KBM-7 (cell line): ENCODE results near the gene PTP4A2.
A peak's percentile ranks its signal among the peaks of the same experiment; 100 is the strongest.
"Not testable (repeated sequence)": the region's sequence is repeated elsewhere in the genome, so short reads cannot be mapped to it uniquely, and the experiment has no call there.

Experiments
- DNase-seq: peaks from one replicate; pipeline ENCODE4 v3.0.0-alpha.2; 2015
- in situ Hi-C: fragments of 300-500 bp; cut with MboI; formaldehyde crosslinking; loops from 2 replicates; pipeline ENCODE4 v1.14.3; 2020; ENCODE audit warnings: low sequenced_read_pairs, low pct_unique_long_range_greater_than_20kb, mixed read lengths

The PTP4A2 gene

DNA sequence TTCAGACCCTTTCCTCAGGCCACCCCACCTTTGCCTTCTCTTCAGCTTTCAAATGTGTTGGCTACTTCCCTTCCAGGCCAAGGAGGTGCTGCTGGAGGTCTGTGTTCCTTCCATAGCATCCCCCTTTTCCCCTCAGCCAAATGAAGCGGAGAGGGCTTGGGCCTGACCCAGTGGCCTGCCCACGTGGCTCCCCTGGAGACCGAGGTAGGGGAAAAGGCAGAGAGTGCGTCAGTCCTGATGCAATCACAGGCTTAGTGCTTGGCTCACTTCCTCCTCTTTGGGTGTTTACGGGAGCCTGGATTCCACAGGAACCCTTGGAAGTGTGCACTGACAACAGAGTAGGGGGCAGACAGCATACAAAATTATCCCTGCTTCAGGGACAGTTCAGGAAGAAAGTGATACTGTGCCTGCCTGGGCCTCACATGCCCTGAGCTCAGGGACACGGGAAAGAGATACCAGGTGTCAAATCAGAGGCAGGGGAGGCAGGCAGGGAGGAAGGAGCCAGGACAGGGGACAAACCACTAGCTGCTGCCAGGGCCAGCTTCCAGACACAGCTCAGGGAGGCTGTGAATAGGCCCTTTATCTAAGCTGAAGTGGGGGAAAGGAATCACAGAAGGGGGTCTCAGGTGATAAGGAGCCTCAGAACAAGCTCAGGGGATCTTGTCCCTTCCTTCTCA is 16.6 kb upstream of the PTP4A2 start:
- in situ Hi-C loops: no loop called here
- DNase-seq: peak; percentile 77

- DNase-seq: no peak
- in situ Hi-C loops: no loop called here
Measured at GRCh38 chr1:31952825-31953220, 14.7 kb upstream of the PTP4A2 start.

DNA sequence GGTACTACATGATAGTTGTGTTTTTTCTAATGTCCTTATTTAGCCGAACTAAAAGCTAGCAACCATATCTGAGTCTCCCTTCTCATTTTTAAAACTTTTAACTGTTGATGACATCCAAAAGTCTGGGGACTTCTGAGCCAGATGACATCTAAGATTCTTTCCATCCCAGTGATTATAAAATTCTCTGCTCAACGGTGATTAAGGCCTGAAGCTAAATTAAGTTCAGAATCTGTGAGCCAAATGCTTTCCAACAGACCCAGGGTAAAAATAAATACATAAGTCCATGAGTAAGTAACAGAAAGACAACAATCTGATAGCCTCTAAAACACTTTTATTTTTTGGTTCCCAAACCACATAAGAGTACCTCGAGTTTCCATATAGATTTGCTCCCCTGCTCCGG is 13.1 kb upstream of the PTP4A2 start:
- in situ Hi-C loops: no loop called here
- no peak for DNase-seq

GRCh38 chr1:31949862-31950261 is 11.7 kb upstream of the PTP4A2 start:
- no peak for DNase-seq
- in situ Hi-C loops: no loop called here

DNA sequence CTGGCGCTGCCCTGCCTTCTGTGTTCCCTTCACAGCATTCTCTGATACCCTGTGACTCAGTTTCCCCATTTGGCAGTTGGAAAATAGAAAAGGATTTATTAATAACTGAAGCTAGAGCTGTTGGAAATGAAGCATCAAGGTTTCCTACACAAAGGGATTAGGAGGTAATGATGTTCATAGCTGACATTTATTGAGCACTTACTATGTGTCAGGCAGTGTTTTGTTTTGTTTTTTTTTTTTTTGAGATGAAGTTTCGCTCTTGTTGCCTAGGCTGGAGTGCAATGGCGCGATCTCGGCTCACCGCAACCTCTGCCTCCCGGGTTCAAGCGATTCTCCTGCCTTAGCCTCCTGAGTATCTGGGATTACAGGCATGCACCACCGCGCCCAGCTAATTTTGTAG is 7.5 kb upstream of the PTP4A2 start:
- in situ Hi-C loops, DNase-seq: not testable (repeated sequence)

GRCh38 chr1:31944205-31945089 is 6.3 kb upstream of the PTP4A2 start:
- in situ Hi-C loops: no loop called here
- peak; percentile 97 for DNase-seq

DNA sequence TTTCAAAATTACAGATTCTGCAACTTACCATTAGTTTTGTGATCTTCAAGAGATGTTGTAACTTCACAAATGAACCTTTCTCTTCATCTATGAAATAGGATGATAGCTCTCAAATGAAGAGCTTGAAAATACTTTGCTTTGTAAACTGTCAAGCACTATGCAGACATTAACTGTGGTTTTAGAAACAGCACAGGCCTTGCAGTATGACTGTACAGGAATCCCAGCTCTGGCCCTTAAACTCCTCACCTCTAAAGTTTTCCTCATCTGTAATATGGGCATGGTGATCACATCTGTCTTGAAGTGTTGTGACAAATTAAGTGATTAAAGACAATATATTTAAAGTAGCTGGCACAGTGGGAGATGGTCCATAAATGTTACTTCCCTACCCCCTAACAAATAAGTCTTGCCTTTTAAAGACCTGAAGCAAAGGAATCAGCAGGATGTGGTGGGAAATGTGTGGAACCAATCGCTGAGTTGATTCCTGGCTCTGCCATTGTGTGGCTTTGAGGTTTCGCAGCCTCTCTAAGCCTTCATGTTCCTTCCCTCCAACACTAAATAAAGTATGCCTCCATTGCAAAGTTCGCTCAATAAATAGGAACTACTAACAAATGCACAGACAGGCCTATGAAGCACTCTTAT is 5.5 kb upstream of the PTP4A2 start:
- peak; percentile 83 for DNase-seq
- in situ Hi-C loops: no loop called here

- in situ Hi-C loops: not testable (repeated sequence)
- peak; percentile 37 for DNase-seq
Measured at GRCh38 chr1:31942061-31942460, 3.9 kb upstream of the PTP4A2 start.

- in situ Hi-C loops: no loop called here
- DNase-seq: peak; percentile 95
Measured at GRCh38 chr1:31939484-31940329, 1.5 kb upstream of the PTP4A2 start.

GRCh38 chr1:31937300-31938183 is 626 bp downstream of the PTP4A2 start:
- DNase-seq: peak; percentile 39
- in situ Hi-C loops: no loop called here

- in situ Hi-C loops: no loop called here
- DNase-seq: no peak
Measured at GRCh38 chr1:31936981-31937299, 1.2 kb downstream of the PTP4A2 start.

- in situ Hi-C loops: no loop called here
- DNase-seq: peak; percentile 38
Measured at GRCh38 chr1:31936278-31936980, 1.7 kb downstream of the PTP4A2 start.

DNA sequence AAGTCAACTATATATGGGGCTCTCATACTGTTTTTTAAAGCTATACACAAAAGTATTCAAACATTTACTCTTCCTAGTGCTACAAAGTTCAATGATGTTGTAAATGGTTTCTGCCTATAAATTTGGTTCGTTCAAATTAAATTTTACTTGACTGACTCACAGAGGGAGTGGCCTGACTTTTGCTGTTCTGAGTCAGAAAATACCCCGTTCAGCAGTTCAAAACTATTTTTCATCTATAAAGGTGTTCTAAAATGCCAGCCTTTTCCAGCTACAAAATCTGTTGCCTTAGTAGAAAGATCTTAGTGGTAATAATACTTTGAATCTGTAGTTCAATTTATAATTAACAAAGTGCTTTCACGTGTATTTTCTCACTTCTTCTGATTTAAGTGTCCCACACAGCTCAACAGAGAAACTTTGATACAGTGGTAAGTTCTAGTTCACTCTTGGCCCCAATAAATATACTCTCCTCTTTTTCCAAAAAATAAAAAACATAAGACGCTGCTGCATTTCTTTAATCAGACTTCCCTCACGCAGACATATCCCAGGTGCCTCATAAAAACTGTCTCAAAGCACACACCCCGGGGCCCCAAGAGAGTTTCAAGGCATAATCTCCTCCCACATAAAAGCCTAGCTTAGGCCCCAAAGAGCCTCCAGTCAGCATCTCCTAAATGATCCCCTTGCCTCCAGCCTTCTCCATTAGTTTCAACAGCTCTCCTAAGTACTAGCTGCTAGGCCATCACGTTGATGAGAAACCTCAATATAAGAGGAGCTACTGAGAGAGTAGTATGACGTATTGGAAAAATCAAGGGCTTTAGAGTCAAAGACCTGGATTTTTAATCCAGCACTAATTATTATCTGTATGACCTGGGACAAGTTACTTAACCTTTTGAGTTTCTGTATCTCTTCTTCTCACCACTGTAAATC is 3.2 kb downstream of the PTP4A2 start:
- in situ Hi-C loops: no loop called here
- peak; percentile 28 for DNase-seq

DNA sequence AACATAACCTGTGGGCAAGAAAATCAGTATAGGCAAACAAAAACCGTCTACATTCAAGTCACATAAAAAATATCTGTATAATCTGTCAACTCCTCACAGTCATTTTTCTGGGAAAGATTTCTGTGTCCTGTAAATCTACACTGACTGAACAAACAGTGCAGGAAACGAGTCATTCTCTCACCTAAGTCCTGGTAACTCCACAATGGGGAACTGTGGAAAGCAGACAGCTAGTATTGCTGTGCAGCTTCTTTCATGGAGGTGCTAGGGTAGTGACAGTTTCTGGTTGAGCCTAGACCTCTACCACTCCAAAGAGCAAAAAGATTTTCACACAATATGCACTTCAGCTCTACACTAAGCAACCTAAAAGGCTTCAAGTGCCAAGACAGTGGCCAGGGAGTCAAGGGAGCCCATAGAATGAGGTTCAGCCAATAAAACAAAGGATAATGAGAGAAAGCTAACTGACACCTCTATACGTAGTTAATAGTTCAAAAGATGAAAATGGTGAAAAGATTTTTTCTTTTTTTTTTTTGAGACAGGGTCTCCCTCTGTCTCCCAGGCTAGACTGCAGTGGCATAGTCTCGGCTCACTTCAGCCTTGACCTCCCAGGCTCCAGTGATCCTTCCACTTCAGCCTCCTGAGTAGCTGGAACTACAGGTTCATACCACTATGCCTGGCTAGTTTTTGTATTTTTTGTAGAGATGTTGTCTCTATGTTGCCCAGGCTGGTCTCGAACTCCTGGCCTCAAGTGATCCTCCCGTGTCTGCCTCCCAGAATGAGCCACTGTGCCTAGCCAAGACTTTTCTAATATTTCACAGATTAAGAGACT is 5.5 kb downstream of the PTP4A2 start:
- peak; percentile 40 for DNase-seq
- in situ Hi-C loops: no loop called here

DNA sequence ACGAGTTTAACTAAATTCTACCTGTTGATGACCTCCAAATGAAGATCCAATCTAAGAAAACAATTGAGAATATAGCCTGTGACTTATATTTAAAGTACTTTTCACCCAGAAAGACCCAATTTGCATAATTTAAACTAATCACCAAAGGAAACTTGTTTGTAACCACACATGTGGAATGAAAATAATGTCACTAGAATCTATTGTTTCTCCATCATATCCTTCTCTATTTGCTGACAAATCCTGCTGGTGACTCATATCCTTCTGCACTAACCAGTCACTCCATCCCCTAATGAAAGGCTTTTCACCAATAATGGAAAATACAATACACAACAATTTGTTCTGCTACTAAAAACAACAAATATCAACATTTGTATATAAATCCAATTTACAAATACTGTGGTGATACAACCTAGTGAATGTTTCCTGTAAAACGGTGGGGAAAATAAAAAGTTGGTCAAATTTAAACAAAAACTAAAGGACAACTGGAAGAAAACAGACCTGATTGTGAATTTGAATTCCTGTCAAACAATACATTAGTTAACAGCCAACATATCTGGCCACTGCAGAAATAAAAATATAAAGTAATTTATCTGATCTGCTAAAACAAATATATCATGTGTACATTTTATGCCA is 6.5 kb downstream of the PTP4A2 start:
- in situ Hi-C loops: no loop called here
- DNase-seq: no peak
